Measurements from ENCODE around the gene ABRACL.

The ABRACL gene

GRCh38 chr6:139081471-139081870 is 52.9 kb downstream of the ABRACL start:
- in situ Hi-C loops (cut with MboI; ENCODE audit: low pct_unique_long_range_greater_than_20kb, low sequenced_read_pairs, unreplicated experiment) = no loop called here

GRCh38 chr6:139082370-139082769 is 53.8 kb downstream of the ABRACL start:
- in situ Hi-C loops (cut with MboI; ENCODE audit: low pct_unique_long_range_greater_than_20kb, low sequenced_read_pairs, unreplicated experiment) = no loop called here
- DNase-seq (ENCODE audit: low spot score) = no peak
- TF ChIP-seq, protein P1, sequence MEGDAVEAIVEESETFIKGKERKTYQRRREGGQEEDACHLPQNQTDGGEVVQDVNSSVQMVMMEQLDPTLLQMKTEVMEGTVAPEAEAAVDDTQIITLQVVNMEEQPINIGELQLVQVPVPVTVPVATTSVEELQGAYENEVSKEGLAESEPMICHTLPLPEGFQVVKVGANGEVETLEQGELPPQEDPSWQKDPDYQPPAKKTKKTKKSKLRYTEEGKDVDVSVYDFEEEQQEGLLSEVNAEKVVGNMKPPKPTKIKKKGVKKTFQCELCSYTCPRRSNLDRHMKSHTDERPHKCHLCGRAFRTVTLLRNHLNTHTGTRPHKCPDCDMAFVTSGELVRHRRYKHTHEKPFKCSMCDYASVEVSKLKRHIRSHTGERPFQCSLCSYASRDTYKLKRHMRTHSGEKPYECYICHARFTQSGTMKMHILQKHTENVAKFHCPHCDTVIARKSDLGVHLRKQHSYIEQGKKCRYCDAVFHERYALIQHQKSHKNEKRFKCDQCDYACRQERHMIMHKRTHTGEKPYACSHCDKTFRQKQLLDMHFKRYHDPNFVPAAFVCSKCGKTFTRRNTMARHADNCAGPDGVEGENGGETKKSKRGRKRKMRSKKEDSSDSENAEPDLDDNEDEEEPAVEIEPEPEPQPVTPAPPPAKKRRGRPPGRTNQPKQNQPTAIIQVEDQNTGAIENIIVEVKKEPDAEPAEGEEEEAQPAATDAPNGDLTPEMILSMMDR (IDR thresholded peaks at IDR 0.05; ENCODE audit: extremely low read depth, insufficient read depth, missing control alignments) = no peak

More at GRCh38 chr6:139081471-139081870, 52.9 kb downstream of the ABRACL start:
- DNase-seq (ENCODE audit: low spot score) = no peak
- TF ChIP-seq, protein P1 (IDR thresholded peaks at IDR 0.05; ENCODE audit: extremely low read depth, insufficient read depth, missing control alignments) = no peak

- in situ Hi-C loops (cut with MboI; ENCODE audit: low pct_unique_long_range_greater_than_20kb, low sequenced_read_pairs, unreplicated experiment) = no loop called here
- TF ChIP-seq, protein P1 (IDR thresholded peaks at IDR 0.05; ENCODE audit: extremely low read depth, insufficient read depth, missing control alignments) = no peak
- DNase-seq (ENCODE audit: low spot score) = no peak
Measured at GRCh38 chr6:139091826-139092225, 63.3 kb downstream of the ABRACL start.

Data from GM13977 (cell line).